ENCODE data around the gene FMN1.
"Not testable (repeated sequence)": the region's sequence is repeated elsewhere in the genome, so short reads cannot be mapped to it uniquely, and the experiment has no call there.

Gene FMN1

DNA sequence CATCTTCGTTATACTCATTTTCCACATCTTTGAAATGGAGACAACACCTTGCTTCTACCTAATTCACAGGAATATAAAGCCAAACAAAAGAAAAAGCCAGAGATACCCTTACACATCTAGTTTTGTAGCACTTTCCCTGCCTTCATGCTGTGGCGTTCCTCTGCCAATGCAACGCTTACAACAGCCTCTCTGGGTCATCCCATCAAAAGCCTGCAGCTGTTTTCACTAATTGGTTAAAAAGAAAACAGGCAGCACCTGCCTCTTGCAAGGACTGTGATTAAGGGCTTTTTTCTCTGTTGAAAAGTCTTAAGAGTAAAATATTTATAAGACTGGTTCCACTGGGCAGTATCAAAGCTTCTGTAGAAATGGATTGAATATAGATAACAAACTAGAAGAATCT is 120.3 kb downstream of the FMN1 start:
- peaks cover 48% of the 10 kb centered on the region for H3K4me1 Mint-ChIP-seq
- DNase-seq, result no peak
- peaks cover 5% of the 10 kb centered on the region for H3K36me3 Mint-ChIP-seq (ENCODE audit: low read depth)
- TF ChIP-seq, protein P1, sequence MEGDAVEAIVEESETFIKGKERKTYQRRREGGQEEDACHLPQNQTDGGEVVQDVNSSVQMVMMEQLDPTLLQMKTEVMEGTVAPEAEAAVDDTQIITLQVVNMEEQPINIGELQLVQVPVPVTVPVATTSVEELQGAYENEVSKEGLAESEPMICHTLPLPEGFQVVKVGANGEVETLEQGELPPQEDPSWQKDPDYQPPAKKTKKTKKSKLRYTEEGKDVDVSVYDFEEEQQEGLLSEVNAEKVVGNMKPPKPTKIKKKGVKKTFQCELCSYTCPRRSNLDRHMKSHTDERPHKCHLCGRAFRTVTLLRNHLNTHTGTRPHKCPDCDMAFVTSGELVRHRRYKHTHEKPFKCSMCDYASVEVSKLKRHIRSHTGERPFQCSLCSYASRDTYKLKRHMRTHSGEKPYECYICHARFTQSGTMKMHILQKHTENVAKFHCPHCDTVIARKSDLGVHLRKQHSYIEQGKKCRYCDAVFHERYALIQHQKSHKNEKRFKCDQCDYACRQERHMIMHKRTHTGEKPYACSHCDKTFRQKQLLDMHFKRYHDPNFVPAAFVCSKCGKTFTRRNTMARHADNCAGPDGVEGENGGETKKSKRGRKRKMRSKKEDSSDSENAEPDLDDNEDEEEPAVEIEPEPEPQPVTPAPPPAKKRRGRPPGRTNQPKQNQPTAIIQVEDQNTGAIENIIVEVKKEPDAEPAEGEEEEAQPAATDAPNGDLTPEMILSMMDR (IDR thresholded peaks at IDR 0.05), result no peak
- peak overlapping the region; percentile 33 for H3K27ac Mint-ChIP-seq
- no peaks in the 10 kb centered on the region for H3K27me3 Mint-ChIP-seq (ENCODE audit: low read depth, poor library complexity)
- H3K4me3 Mint-ChIP-seq, result no peak overlapping the region
- H3K9me3 Mint-ChIP-seq, result no peaks in the 10 kb centered on the region

DNA sequence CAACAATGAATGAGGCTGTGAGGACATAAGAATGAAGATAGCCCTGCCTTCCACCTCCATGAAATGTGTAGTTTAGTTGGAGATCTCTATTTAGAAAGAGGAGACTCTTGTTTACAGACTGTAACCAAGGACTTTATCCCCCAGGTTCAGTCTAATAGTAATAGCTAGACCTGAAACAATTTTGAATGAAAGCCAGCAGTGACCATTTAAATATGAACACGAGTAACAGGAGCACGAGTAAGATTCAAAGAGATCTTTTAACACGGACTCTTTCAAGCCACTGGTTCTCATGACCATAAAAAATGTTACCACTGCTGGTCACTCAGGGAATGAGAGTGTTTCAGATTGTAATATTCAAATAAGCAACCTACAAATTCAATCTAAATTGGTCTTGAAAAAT is 123.1 kb downstream of the FMN1 start:
- TF ChIP-seq, protein P1 (IDR thresholded peaks at IDR 0.05), result no peak
- peaks cover 63% of the 10 kb centered on the region for H3K4me1 Mint-ChIP-seq
- DNase-seq, result no peak
- no peaks in the 10 kb centered on the region for H3K9me3 Mint-ChIP-seq
- no peak overlapping the region for H3K27ac Mint-ChIP-seq
- peaks cover 5% of the 10 kb centered on the region for H3K36me3 Mint-ChIP-seq (ENCODE audit: low read depth)
- no peak overlapping the region for H3K4me3 Mint-ChIP-seq
- no peaks in the 10 kb centered on the region for H3K27me3 Mint-ChIP-seq (ENCODE audit: low read depth, poor library complexity)

DNA sequence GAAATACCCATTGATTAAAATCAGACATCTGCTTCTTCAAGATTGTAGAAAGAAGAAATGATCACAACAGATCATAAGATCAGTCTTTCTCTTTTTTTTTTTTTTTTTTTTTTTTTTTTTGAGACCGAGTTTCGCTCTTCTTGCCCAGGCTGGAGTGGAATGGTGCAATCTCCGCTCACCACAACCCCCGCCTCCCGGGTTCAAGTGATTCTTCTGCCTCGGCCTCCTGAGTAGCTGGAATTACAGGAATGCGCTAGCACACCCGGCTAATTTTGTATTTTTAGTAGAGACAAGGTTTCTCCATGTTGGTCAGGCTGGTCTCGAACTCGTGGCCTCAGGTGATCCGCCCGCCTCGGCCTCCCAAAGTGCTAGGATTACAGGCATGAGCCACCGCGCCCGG is 124.6 kb downstream of the FMN1 start:
- H3K27me3 Mint-ChIP-seq (ENCODE audit: low read depth, poor library complexity); H3K4me3 Mint-ChIP-seq; H3K36me3 Mint-ChIP-seq (ENCODE audit: low read depth); DNase-seq; H3K9me3 Mint-ChIP-seq; H3K27ac Mint-ChIP-seq: not testable (repeated sequence)
- peaks cover 62% of the 10 kb centered on the region for H3K4me1 Mint-ChIP-seq

GRCh38 chr15:33069161-33069560 is 125.4 kb downstream of the FMN1 start:
- Mint-ChIP-seq H3K4me3 (peak overlapping the region; percentile 31), H3K9me3 (no peaks in the 10 kb centered on the region), H3K36me3 (ENCODE audit: low read depth) (peaks cover under 1% of the 10 kb centered on the region), H3K27ac (peak overlapping the region; percentile 91), H3K4me1 (peaks cover 66% of the 10 kb centered on the region), H3K27me3 (ENCODE audit: low read depth, poor library complexity) (no peaks in the 10 kb centered on the region)
- TF ChIP-seq, protein P1 (IDR thresholded peaks at IDR 0.05), result no peak
- no peak for DNase-seq

- Mint-ChIP-seq H3K27me3 (ENCODE audit: low read depth, poor library complexity) (no peaks in the 10 kb centered on the region), H3K4me1 (peaks cover 67% of the 10 kb centered on the region), H3K9me3 (no peaks in the 10 kb centered on the region), H3K4me3 (peak overlapping the region; percentile 58), H3K27ac (peak overlapping the region; percentile 91), H3K36me3 (ENCODE audit: low read depth) (peaks cover under 1% of the 10 kb centered on the region)
- DNase-seq, result peak; percentile 4
- TF ChIP-seq, protein P1 (IDR thresholded peaks at IDR 0.05), result no peak
Observed at GRCh38 chr15:33068511-33068990, 126.0 kb downstream of the FMN1 start.

DNA sequence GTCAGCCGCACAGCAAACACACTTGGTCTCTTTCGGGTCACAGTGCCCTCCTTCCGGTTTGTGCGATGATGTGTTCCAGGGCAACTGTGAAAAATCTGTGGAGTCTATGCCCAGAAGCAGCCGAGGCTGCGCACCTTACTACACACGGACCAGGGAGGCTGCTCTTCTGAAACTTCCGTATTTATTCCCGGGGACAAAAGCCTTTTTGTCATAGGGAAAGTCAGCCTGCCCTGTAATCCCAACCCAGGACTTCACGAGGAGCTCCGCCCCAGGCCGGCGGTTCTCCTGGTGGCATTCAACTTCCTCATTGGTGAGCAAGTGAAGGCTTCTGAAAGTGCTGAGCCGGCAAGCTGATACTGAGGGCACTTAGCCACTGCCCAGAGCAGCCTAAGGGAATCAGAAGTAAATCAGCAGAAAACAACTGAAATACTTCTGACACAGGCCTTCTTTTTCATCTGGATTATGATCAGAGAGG is 126.5 kb downstream of the FMN1 start:
- Mint-ChIP-seq H3K9me3 (peaks cover 3% of the 10 kb centered on the region), H3K27me3 (ENCODE audit: low read depth, poor library complexity) (no peaks in the 10 kb centered on the region), H3K36me3 (ENCODE audit: low read depth) (peaks cover 6% of the 10 kb centered on the region), H3K27ac (peak overlapping the region; percentile 91), H3K4me3 (peak overlapping the region; percentile 58), H3K4me1 (peaks cover 62% of the 10 kb centered on the region)
- TF ChIP-seq, protein P1 (IDR thresholded peaks at IDR 0.05), result no peak
- peak; percentile 20 for DNase-seq

All from nephron progenitor cell (in vitro differentiated cells).